GM18907 (cell line): ENCODE results near the gene PFKL.
A peak's percentile ranks its signal among the peaks of the same experiment; 100 is the strongest.

Experiments used
- ATAC-seq: cut with Tn5 transposase; IDR thresholded peaks from one replicate; pipeline ENCODE4 v1.9.1; 2021; ENCODE audit warnings: mild to moderate bottlenecking, moderate library complexity; ENCODE audit not compliant: unreplicated experiment

The PFKL gene

GRCh38 chr21:44299458-44300261 is at the start of gene PFKL:
Gene PFKL, plus strand, starts transcription at chr21:44300053. Its CDS starts 53 bp downstream, at chr21:44300106.
- ATAC-seq = peak; percentile 51

- ATAC-seq = no peak
Observed at GRCh38 chr21:44253832-44254710, 45.8 kb upstream of the PFKL start.

- no peak for ATAC-seq
Observed at GRCh38 chr21:44255511-44255981, 44.3 kb upstream of the PFKL start.

GRCh38 chr21:44258056-44258725 is 41.7 kb upstream of the PFKL start:
- ATAC-seq = no peak

DNA sequence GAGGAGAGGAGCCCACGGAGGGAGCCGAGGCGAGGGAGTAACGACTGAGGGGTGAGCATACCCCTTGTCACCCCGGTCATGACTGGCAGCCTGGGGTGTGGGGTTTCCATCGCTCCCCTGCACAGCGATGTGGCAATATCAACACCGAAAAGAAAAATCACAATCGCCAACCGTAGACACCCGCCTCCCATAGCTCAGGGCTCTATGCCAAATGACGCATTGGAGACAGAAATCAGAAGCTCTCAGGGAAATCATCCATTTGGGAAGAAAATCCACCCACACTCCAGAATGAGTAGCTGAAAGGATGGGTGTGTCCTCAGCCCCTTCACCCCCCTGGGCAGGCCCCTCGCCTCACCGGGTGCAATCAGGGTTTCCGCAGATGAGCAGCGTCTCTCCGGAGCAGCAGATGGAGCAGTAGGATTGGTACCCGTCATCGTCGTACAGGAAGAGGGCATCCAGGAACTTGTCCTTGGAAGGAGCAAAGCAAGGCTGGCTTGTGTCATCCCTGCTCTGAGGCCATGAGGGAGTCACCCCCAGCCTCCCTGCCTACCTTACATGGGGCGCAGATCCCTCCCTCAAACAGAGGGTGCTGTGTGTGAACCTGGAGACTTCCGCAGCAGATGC is 40.7 kb upstream of the PFKL start:
- no peak for ATAC-seq

DNA sequence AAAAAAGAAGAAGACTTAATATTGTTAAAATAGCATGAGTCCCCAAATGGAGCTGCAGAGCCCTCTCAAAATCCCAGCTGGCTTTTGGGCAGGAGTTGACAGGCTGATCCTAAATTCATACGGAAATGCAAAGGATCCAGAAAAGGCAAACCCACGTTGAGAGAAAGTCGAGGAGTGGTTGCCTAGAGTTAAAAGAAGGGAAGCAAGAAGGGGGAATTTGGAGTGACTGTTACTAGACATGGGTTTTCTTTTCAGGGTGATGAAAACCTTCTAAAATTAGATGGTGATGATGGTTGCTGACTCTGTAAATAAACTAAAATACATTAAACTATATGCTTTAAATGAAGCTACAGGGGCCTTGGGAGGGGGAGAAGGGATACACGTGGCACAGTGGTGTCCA is 39.8 kb upstream of the PFKL start:
- ATAC-seq = no peak

DNA sequence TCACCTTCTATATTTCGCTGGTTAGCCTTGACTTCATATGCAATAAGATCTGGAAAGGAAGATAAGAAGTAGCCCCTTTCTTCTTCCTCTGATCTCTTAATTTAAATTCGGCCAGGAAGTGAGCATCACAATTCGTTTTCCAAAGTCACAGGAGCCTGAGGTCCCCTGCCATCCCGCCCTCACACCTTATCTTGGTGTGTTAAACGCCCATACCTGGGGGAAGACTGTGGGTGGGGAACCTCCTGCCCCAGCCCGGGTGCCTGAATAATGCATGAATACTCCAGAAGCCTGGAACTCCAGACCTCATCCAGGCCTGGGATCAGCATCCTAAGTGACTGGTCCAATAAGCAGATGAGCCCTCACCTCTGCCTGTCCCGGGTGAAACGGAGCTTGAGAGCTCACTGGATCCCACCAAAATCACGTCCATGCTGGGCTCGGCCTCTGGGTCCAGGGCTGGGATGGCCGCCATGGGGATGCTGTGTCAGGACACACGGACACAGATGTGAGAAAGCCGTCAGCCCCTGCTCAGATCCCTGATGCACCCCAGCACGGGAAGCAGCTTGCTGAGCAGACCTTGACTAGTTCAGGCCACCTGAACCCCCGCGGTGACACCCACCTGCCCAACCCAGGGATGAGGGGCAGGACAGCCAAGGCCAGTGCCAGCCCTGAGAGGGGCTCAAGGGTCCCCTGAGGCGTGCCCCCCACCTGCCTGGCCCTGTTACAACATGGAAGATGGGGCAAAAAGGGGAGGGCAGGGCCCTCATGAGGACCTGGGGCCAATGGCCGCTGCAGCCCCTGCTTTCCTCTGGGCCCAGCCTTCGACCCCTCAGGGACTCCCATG is 38.8 kb upstream of the PFKL start:
- no peak for ATAC-seq

DNA sequence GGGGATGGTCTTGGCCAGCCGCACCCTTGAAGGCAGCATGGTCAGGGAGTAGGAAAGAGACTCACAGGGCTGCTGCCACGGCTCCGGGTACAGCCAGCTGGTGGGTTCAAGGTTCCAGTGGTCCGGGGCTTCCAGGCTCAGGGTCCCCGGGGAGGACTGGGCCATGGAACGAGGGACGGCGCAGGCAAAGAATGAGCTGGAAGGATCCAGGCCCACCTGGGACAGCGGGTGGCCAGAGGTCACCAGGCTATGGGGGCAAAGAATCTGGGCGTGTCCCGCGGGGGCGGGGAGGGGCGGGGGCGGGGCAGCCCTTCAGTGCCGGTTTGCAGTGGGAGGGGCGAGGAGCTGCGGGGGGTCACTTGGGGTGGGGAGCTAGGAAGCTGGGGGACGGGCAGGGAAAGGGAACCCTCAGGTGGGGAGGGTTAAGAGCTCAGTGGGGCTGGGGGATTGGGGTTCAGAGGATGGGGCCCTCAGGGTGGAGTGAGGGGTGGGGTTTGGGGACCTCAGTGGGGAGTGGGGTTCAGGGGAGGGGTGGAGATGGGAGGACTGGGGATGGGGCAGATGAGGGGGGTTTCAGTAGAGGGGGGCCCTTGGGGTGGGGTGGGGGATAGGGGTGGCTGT is 38.1 kb upstream of the PFKL start, which contains the start of gene DNMT3L:
TSS of gene DNMT3L (minus strand) at position 223 of the 621 bp plus-strand sequence. CDS start 638 bp downstream, outside the sequence.
- ATAC-seq = no peak

DNA sequence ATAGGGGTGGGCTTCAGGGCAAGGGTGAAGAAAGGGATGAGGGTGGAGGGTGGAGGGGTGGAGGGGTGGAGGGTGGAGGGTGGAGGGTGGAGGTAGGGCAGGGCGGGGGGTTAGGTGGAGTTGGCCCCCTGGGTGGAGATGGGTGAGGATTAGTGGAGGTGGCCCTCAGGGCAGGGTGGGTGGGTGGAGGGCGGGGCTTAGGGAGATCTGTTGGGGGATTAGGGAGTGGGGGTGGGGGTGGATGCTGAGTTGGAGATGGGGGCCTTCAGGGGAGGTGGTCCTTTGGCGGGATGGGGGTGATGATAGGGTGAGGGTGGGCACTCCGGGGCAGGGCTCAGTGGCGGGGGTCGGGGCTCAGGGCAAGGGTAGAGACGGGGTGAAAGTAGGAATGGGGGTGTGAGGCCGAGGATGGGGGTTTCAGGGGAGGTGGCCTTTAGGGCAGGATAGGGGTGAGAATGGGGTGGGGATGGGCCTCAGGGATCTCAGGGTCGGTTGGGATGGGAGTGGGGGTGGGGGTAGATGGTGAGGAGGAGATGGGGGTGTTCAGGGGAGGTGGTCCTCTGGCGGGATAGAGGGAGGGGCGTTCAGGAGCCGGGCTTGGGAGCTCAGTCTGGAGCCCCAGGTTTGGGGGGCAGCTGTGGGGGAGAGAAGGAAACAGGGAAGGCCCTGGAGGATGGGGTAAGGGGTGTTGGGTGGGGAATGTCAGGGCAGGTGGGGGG is 37.4 kb upstream of the PFKL start:
- no peak for ATAC-seq

GRCh38 chr21:44263221-44263760 is 36.6 kb upstream of the PFKL start:
- ATAC-seq = no peak

GRCh38 chr21:44263768-44264167 is 36.1 kb upstream of the PFKL start:
- no peak for ATAC-seq

DNA sequence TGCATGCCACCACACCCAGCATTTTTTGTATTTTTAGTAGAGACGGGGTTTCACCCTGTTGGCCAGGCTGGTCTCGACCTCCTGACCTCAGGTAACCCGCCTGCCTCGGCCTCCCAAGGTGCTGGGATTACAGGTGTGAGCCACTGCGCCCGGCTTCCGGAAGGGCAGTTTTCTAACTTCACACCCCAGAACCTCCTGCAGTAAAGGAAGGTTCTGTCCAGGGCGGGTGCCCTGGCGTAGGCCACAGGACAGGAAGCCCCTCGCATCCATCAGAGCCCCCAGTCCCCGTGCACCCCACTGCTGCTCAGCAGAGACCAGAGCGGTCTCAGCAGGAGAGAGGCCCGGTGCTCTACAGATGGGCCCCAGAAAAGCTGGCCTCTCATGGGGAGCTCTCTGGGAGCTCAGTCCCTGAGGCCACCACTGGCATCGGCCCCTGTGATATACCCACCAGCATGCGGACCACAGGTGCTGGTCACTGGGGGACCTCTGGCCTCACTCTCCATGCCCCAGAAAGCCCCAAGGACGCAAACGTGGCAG is 34.1 kb upstream of the PFKL start:
- ATAC-seq = no peak

DNA sequence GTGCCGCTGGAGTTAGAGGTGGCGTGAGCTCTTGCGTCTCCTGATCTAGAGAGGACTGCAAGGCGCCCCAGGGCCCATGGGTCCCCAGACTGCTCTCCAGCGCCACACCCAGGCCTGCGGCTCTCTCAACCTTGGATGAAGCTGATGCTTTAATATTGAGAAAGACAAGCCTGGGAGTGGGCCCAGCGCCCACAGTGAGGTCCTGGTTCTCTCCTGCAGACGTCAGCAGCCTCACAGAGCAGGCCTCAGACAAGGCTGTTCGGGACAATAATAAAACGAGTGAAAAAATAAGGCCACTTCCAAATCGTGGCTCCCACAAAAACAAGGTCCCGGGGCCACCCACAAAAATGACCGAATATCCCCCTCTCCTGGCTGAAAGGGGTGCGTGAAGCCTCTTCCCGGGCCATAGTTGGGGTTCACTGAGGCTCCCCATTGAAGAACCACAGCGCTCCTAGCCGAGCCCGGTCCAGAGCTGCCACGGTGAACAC is 32.2 kb upstream of the PFKL start:
- no peak for ATAC-seq

DNA sequence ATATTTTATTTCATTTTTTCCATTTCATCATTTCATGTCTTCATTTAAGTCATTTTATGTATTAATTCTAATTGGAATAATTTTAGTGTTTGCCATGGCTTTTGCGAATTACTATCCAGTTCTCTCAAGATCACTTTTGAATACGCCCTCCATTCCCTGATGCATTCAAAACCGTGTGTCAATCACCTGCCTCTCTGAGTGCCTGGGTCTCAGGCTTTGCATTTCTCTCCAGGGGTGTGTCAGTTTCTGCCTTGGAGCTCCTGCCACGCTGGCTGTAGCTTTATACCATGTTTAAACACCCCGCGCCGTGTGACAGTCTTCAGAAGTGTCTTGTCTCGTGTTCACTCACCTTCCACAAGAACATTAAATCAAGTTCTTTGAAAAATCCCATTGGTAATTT is 30.8 kb upstream of the PFKL start:
- no peak for ATAC-seq

DNA sequence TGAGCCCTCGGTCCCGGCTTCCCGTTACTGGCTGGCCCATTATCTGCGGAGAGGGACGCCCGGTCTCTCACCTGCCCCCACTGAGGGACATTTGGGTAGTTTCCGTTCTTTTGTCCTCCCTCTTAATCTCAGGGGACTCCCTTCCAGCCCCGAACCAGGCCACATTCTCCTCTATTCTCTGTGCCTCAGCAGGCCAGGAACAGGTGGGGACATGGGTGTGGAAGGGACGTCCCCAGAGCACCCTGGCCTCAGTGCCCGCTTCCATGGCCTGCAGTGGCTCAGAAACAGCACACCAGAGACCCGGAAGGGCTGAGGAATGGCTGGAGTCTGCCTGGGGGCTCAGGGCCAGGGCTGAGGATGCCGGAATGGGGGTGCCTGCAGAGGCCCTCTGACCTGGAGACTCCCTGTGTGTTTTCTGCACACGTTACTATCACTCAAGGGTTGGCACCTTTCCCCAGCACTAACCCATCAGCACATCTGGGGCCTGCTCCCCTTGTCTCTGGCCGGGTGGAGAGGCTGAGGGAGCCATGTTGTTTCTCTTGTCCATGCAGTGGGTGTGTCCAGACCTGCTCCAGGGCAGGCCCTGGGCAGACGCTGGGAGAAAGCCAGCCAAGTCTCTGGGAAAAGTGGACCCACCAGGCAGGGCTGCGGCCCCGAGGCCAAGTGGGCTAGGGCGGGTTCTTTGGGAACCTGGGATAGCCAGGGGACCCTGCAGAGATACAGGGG is 28.1 kb upstream of the PFKL start:
- ATAC-seq = no peak

- ATAC-seq = no peak
Observed at GRCh38 chr21:44272284-44272858, 27.5 kb upstream of the PFKL start.

GRCh38 chr21:44273046-44273445 is 26.8 kb upstream of the PFKL start:
- no peak for ATAC-seq
